Stimulated activated CD4-positive, alpha-beta T cell treated with anti-CD3 and anti-CD28 coated beads, Interleukin-12 subunit alpha, Interleukin-12 subunit beta, amount 100 ng/mL, for 48 hours (primary cell): ENCODE data around the gene STARD3.
"Not testable (repeated sequence)": the region's sequence is repeated elsewhere in the genome, so short reads cannot be mapped to it uniquely, and the experiment has no call there.

Experiments
- DNase-seq, 3 donors: peaks; one replicate each; pipeline ENCODE4 v3.0.0-alpha.2; 2020; ENCODE audit warnings: low read depth in 2 of 3, low spot score in 1 of 3

STARD3 gene

DNA sequence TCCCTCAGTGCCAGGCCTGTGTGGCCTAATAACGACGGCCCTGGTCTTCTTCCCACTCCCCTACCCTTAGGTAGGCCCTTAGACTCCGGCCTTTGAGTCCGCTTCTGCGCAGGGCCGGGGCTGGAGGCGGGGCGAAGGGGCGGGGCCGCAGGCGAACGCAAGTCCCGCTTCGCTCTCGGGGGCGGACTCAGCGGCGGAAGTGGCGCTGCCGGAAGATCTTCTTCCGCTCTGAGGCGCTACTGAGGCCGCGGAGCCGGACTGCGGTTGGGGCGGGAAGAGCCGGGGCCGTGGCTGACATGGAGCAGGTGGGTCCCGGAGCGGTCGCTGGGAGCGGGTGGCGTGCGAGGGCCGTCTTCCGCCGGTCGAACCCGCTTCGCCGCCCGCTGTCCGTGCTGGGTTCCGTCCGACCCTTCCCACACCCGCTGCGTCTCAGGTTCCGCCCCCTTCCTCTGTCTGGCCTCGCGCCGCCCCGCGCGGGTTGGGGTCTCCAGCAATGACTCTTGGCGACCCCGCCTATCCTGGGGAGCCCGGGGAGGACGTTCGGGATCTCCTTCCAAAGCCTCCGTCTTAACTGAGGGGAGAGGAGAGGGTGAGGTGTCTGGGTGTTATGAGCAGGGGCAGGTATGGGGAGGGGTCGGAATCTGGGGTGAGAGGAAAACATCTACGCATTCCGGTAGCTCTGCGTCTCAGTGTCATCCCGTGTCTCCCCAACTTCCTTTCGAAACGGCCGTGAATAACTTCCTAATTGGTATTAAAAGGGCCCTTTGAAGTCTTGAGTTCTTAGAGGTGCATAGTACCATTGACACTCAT lies at the start of gene STARD3:
TSS of gene STARD3 (plus strand) at position 218 of the 810 bp plus-strand sequence. CDS start 16,388 bp downstream, outside the sequence.
- peak; percentile 79 to 93 (median 90) for DNase-seq

DNA sequence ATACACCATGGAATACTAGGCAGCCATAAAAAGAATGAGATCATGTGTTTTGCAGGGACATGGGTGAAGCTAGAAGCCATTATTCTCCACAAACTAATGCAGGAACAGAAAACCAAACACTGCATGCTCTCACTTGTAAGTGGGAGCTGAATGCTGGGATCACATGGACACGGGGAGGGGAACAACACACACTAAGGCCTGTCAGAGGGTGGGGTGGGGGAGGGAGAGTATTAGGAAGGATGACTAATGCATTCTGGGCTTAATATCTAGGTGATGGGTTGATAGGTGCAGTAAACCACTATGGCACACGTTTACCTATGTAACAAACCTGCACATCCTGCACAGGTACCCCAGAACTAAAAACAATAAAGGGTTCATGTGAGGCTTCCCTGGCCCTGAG lies 46.8 kb upstream of the STARD3 start:
- not testable (repeated sequence) for DNase-seq

DNA sequence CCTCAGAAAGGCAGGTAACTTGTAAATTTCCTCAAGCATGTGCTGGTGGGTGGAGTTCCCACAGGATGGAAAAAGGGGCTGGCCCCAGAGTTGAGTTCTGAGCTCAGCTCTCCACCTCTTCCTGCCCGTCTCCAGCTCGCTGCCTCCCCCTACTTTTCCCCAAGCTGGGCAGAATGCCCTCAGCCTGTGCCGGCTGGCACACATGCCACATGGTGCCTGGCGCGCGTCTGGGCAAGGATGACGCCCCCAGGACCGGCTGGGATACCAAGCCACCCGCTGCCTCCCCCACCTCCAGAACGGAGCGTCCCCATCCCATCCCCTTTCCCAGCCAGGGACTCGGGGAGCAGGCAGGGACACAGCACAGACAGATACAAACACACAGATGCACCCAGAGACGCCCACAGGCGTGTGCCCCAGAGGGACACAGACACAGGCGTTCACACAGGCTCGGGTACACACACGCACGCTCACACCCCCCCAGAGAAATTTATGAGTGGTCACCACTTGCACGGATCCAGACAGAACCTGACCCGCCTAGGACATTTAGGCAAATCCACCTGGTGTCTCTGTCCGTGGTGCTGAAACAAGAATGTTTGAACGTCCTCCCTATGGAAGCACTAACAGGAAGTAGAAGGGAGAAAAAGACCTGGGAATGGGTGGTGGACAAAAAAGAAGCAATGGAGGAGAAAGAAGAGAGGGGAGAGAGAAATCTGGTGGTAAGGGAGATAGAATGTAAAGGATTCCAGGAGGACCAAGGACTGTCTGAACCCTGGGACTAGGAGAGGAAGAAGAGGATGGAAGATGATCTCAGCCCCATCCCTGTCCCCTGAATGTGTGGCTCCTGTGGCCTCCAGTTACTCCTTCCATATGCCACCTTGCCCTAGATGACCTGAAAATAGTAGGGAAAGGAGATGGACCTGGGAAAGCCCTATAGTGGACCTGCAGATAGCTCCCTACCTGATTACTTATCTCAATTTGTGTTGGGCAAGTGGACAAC lies 44.7 kb upstream of the STARD3 start:
- peak in 1 of 3 donors; percentile 28 for DNase-seq

DNA sequence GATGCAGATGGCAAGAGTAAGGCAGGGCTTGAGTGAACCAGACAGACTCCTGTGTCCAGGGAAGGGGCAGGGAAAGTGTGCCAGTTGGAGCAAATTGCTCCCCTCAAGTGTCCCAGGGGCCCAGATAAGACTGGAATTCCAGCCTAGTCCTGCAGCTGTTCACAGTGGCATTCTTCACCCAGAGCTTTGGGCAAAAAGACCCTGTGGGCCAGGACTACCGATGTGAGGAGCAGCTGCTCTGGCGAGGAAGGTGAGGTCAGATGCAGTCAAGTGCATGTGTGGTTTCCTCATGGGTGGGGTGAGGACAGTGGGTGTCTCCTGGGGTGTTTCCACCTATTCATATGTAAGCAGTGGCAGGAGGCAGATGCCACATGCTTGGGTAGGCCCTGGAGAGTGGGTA lies 43.6 kb upstream of the STARD3 start:
- no peak for DNase-seq

DNA sequence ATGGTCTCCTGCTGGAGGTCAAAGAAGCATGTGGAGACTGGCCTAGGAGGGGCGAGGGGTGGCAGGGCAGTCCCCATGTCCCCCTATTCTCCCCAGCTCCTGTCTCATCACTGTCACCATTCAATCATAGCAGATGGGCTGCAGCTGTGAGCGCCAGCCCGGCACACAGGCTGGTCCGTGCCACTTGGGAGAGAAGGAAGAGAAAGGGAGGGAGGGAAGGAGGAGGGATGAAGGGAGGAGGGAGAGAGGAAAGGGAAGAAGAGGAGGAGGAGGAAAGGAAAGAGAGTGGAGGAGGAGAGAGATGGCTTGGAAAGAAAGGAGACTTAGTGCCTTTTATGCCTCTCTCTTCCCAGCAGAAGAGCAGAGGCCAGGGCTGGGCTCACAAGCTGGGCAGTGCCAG lies 41.6 kb upstream of the STARD3 start:
- no peak for DNase-seq

DNA sequence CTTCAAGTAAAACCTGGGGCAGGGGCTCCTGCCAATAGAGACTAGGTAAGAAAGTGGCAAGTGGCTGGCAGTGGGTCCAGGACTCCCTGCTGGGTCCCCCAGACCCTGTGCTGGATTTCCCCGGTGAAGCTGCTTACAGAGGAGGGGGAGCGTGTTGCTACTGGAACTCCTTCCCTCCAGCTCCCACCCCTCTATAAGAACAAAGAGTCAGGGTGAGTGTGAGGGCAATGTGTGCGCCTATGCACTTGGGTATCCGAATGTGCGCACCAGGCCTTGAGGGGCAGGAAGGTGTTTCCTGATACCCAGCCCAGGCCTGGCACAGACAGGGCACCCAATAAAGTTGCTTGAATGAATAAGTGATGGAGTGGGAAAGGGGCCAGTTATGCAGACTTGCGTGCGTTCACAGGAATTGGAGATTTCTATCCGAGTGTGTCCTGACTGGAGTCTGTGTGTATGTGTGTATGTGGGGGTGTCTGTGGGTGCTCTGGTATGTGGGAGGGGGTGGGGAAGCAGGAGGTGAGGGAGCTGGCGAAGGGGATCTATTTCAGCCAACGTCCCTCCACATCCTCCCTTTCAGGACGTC lies 40.9 kb upstream of the STARD3 start:
- DNase-seq: no peak

DNA sequence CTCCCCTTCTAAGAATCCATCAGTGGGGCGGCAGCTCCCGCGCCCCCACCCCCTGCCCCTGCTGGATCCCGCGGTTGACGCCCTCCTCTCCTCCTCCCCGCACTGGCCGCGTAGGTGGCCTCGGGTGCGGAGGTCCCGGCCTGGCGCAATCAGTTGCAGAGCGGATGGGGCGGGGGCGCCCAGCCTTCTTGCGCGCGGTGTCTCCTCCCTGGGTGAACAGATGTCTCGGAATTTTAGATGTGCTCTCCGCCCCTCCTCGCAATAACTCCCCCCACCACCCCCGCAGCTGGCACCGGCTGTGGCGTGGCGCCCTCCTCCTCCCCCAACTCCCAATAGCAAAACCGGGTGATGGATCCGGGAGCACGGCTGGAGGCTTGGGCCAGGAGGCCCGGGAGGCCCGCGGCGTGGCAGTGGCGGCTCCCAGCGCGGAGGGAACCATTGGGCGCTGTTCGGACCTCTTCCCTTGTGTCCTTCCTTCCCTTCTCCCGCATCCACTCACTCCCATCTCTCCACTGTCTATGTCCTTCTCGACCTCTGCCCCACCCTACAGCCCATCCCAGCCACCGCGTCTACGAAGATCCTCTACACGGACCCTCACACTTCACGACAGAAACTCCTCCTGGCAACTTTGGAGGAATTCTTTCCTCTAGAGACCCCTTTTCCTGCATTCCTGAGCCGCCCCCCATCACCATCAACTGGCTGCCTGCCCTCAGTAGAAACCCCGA lies 40.2 kb upstream of the STARD3 start:
- no peak for DNase-seq

DNA sequence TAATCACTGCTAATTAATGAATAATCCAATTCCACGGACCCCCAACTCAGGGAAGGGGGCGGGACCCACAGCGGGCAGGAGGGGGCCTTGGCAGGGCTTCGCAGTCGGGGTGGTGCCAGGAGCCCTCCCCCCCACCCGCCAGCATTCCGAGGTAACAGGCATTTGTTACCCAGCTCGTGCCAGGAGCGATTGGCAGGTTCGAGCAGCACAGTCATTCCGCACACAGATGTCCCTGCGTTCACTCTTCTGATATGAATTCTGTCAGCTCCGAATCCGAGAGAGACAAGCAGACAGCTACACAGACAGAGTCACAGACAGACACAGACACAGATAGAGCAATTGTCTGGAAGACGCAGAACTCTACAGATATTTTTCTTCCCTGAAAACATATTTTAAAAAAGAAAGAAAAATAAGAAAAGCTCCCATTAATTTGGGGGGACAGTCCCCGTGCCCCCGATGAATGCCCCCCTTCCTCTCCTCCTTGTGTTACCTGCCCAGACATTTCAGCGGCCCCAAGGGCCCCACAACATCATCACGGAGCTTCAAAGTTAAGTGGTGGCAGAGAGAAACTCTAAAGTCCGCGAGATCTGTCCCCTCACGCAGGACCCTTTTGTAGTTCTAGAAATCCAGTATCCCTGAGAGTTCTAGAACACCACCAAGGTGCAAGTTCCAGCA lies 39.4 kb upstream of the STARD3 start:
- no peak for DNase-seq

DNA sequence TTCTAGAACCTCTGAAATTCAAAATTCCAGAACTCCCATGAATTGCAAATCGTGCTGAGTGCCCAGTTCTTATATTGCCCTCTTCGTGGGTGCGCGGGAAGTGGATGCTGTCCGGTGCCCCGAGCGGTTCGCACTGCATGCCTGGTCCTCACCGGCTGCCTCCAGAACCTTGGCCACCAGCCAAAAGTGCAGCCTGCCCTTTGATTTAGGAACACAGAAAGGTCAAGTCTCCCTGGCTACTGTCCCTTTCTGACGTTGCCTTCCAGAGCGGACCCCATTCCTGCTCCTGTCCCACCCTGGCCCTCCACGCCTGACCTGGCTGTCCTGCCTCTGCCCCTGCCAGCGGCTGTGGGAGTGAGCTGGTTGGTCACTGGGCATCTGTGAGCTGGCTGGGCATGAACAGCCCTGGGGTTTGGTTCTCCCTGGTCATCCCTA lies 38.9 kb upstream of the STARD3 start:
- no peak for DNase-seq

DNA sequence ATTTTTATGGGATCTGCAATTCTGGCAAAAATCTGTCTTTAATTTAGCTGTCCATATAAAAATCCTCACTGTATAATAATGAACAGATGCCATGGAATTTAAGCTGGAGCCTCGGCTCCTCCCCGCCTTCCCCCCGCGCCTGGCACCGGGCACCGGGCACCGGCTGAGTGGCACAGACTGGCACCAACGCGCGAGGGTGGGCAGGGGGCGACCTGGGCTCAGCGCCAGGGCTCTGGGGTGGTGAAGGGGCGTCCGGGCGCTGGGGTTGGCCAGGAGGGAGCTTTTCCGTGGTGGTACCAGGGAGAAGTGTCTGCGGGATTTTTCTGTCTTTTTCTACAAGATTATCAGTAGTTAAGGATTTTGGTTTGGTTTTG lies 38.3 kb upstream of the STARD3 start:
- no peak for DNase-seq

DNA sequence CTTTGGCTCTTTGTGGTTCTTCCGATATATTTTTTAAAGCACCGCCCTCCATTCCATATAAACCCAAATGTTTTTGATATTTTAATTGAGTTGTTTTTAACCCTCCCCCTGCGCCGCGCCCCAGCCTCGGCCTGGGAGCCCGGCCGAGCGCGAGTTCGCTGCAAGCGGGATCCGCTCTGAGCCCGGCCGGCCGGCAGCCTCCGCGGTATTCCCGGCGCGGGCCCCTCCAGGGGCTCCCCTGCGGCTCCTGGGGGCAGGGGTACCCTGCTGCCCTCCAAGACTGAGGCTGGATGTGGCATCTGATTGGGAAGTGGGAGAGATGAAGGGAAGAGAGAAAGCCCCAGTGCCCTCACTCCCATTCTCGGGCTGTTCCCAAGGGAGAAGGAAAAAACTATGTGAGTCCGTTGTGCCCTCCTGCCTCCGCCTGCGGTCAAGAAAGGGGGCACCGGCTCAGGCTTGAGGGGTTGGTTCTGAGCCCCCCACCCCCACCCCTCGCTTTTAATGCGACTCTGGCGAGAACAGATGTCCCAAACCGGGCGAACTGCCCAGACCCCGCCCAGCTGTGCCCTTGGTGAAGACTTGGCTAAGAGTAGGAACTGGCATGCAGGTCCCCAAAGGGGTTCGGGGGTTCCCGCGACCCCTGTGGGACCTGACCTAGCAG lies 37.8 kb upstream of the STARD3 start:
- no peak for DNase-seq

DNA sequence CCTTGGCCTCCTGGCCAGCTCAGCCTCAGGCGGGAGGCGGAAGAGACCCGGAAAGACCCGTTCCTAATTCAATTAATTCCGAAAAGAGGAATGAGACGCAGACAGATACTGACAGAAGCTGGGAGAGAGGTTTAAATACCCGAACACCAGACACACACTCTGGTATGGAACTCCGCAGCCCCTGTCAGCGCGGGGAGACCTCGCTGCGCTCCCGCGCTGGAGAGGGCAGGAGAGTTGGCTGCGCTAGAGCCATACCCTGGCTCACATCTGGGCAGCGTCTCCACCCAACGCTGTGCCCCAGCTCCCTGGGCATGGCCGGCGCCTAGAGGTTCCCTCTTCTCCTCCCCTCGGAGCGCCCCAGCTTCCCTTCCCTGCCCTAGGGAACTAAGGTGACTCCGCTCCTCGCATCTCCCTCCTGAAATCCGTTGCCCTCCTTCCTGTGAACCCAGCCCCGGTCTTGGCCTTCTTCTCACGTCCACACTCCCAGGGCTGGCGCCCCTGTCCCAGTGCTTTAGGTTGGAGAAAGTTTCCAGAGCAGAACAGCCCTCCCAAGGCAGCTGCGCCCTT lies 37.2 kb upstream of the STARD3 start:
- no peak for DNase-seq

DNA sequence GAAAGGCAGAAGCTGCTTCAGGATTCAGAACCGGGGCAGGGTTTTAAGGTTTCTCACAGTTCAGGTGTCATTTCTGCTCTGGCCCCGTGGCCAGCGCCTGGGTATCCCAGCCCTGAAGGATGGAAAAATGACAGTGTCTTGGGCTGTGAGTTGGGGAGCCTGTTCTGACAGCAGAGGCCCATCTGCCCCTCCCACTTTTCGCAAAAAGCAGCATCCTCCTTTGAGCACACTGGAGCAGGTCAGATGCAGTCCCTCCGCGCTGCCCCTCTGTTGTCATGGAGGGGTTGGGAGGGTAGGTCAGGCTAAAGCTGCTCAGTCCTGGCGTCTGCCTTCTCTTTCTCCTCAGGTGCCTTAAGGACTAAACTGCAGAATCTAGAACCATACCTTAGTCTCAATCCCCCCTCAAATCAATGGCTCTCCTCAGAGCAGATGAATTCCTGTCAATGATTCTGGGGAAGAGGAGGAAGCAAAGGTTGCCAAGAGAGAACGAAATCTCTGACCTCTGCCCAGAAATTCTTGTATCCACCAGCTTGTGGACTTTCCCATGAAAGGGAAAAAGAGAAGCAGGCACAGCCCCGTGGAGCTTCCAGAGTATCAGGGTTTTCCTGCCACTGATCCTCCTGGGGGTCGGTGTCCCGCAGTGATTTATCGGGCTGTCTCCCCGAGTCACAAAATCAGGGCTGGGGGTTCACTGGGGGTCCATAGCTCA lies 36.5 kb upstream of the STARD3 start:
- no peak for DNase-seq

DNA sequence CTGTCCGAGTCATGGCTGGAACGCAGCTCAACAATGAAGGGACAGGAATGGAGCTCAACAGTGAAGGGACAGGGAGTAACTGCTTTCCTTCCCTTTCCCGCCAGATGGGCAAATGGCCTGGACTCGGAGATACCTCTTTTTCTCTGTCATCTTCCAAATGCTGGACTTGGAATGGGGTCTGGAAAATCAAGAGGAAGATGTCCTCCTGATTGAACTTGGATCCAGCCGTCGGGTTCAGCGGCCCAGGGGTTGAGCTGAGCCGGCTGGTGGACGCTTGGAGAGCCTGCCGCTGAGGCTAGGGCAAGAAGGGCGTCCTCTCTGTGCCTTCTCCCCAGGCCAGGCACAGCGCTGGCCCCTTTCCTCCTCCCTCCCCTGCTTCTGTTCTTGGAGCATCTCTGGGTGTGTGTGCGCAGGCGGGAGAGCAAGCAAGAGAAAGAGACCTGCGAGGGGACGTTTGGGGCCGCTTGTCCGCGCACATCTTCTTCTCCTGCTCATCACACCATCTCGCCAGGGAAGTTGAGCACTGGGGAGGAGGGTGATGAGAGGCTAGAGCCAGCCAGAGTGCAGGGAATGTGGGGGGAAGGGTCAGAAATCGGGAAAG lies 35.8 kb upstream of the STARD3 start:
- DNase-seq: no peak

DNA sequence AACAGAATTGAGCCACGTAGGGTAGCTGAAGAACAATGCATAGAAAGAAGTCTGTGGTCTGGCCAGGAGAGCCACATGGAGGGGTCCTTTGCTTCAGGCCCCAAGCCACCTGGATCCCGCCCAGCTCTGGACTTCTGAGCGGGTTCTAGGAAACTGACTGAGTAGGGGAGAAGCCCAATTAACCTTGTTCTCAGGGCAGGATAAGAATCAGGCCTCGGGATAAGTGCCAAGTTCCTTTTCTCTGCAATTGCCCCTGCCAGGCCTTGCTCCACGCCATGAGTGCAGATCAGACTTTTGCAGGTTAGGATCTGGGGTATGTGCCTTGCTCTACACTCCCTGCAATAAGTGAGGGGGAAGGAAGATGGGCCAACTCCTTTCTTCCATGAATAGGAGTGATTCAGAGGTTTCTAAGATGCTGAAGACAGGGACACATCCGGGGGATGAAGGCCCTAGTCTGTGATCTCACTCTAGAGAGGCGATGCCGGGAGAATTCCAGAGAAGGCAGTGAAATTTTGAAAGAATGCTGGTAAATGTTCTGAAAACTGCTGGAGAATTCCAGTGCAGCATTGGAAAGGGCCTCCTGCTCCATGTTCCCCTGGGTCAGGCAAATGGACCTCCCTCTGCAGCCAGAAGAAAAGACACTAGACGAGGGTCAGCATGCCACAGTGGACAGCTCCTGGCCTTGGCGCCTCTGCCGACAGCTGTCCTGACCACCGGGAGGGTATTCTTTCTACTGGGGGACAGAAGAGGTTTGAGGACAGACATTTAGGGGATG lies 35.0 kb upstream of the STARD3 start:
- no peak for DNase-seq

DNA sequence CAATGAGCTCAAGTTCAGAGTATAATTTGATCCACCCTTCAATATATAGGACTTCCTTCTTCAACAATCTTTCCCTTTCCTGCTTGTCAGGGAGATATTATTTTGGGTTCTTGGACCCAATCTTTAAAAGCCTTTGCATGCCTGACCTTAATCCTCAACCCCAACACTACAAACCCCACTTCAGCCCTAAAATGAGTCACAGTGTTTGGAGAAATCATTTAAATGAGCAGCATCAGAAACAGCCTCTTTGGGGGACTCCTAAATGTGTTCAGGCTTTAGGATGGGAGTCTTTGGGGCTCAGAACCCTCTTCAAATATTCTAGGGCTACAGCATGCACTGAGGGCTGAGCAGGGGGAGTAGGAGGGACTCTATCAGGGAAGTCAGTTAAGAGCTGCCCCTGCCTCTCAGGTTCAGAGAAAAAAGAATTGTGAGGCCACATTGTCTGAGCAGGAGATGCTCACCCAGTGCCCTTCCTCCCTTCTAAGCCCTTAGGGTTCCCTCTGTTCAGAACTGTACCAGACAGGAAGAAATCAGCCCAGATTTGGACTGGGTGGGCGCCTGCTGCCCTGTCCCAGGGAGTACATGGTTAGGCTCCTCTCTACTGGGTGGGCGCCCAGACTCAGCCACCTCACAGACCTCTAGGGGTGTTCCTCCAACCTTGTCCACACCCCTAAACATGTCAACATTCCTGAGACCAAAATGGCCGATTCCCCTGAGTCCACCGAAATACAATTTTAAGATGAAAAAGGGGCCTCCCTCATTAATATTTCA lies 34.2 kb upstream of the STARD3 start:
- DNase-seq: no peak
